Keratinocyte (primary cell): ENCODE measurements around the gene EXOC6B. TPM values are rescaled to one million over a fixed set of nuclear protein-coding genes. Genes with fewer than 3 reads are reported as not detected.

Experiments used
- DNase-seq: peaks from one replicate; pipeline ENCODE4 v3.0.0-alpha.2; 2011; ENCODE audit warnings: low read depth, missing footprints, low spot score
- FAIRE-seq: peaks from 2 replicates; lab custom pipeline; 2011; peaks lifted over from hg19 to GRCh38; lab: Jason Lieb, UNC
- H2AFZ ChIP-seq: 2 replicates; pipeline ENCODE4 v1.6.0; 2012; ENCODE audit warnings: low read length, control low read depth, inconsistent platforms; ENCODE audit not compliant: control insufficient read depth
- H3K27ac ChIP-seq: 2 replicates; pipeline ENCODE4 v1.5.1; 2011; ENCODE audit warnings: low read length; ENCODE audit not compliant: control insufficient read depth, insufficient read depth
- H3K27me3 ChIP-seq: 3 replicates; pipeline ENCODE4 v1.6.0; 2011; ENCODE audit warnings: low read length; ENCODE audit not compliant: control insufficient read depth, insufficient read depth; ENCODE audit errors: extremely low read depth
- H3K36me3 ChIP-seq, 2 experiments: 2 replicates in 1 of 2; 3 replicates in 1 of 2; pipeline ENCODE4 v1.5.1; 2011; ENCODE audit warnings: low read length in 2 of 2, mild to moderate bottlenecking in 1 of 2; ENCODE audit not compliant: control insufficient read depth in 2 of 2, insufficient read depth in 2 of 2; ENCODE audit errors: extremely low read depth in 1 of 2
- H3K4me1 ChIP-seq: 3 replicates; pipeline ENCODE4 v1.5.1; 2011; ENCODE audit warnings: low read length; ENCODE audit not compliant: control insufficient read depth, insufficient read depth; ENCODE audit errors: extremely low read depth
- H3K4me2 ChIP-seq: 3 replicates; pipeline ENCODE4 v1.6.0; 2011; ENCODE audit warnings: low read depth, low read length; ENCODE audit not compliant: control insufficient read depth, insufficient read depth; ENCODE audit errors: extremely low read depth
- H3K4me3 ChIP-seq, 3 experiments: fragments of 200-600 bp in 1 of 3; sonication (generic) in 1 of 3; 2 replicates in 2 of 3; 3 replicates in 1 of 3; pipeline ENCODE4 v1.5.1; 2011 to 2016; ENCODE audit warnings: low read length in 3 of 3, mild to moderate bottlenecking in 3 of 3, control low read depth in 2 of 3, inconsistent platforms in 1 of 3, low read depth in 1 of 3, mixed read lengths in 1 of 3, mixed run types in 1 of 3, moderate library complexity in 1 of 3; ENCODE audit not compliant: control insufficient read depth in 2 of 3, insufficient read depth in 2 of 3; ENCODE audit errors: extremely low read depth in 1 of 3
- H3K79me2 ChIP-seq: 2 replicates; pipeline ENCODE4 v1.6.0; 2012; ENCODE audit warnings: low read length; ENCODE audit not compliant: control insufficient read depth, insufficient read depth
- H3K9ac ChIP-seq: 3 replicates; pipeline ENCODE4 v1.6.0; 2011; ENCODE audit warnings: low read length; ENCODE audit not compliant: control insufficient read depth, insufficient read depth; ENCODE audit errors: extremely low read depth
- H3K9me1 ChIP-seq: 3 replicates; pipeline ENCODE4 v1.6.0; 2011; ENCODE audit warnings: low read length; ENCODE audit not compliant: control insufficient read depth, insufficient read depth; ENCODE audit errors: extremely low read depth
- H3K9me3 ChIP-seq: 2 replicates; pipeline ENCODE4 v1.5.1; 2012; ENCODE audit warnings: low read depth, low read length; ENCODE audit not compliant: control insufficient read depth
- H4K20me1 ChIP-seq: 3 replicates; pipeline ENCODE4 v1.6.0; 2011; ENCODE audit warnings: low read length; ENCODE audit not compliant: control insufficient read depth, insufficient read depth; ENCODE audit errors: extremely low read depth
- CTCF ChIP-seq, 3 experiments: IDR thresholded peaks in 1 of 3; conservative IDR thresholded peaks in 1 of 3; optimal IDR thresholded peaks in 1 of 3; 2 replicates in 2 of 3; 3 replicates in 1 of 3; pipeline versions ENCODE3 to v1.5.1; 2011; ENCODE audit warnings: low read length in 3 of 3, mild to moderate bottlenecking in 3 of 3, moderate library complexity in 2 of 3, control low read depth in 1 of 3, inconsistent platforms in 1 of 3; ENCODE audit not compliant: insufficient read depth in 2 of 3; ENCODE audit errors: extremely low read depth in 1 of 3
- EZH2 ChIP-seq: IDR thresholded peaks from one replicate; pipeline ENCODE4 v1.6.1; 2012; ENCODE audit warnings: inconsistent platforms, mild to moderate bottlenecking, low read length, moderate library complexity
- dilution Hi-C: fragments of 300-500 bp; cut with MboI; formaldehyde crosslinking; loops from one replicate; pipeline ENCODE4 v1.7.0; 2020; ENCODE audit warnings: low sequenced_read_pairs; ENCODE audit not compliant: extremely low pct_ligation_motif_present
- polyA plus RNA-seq, 5 experiments: library from polyadenylated mRNA; depleted of rRNA in 3 of 5; stranded (reverse) in 3 of 5; stranded (forward) in 1 of 5; unstranded in 1 of 5; fragments of >200 nt; gene quantifications; 1 replicate in 1 of 5; 2 replicates in 3 of 5; 3 replicates in 1 of 5; pipeline versions ENCODE4 v1.2.1 to v1.2.3, GENCODE V29; 2011 to 2012; ENCODE audit warnings: missing spikeins in 2 of 5, low read depth in 1 of 5, low replicate concordance in 1 of 5

The EXOC6B gene
- polyA plus RNA-seq, 1 donor (not counting 4 experiments of a cell fraction or from before 2014, with no cell fraction given): 37.3 TPM

- TF ChIP-seq CTCF (optimal IDR thresholded peaks at IDR 0.05 in 1 of 3, IDR thresholded peaks at IDR 0.05 in 1 of 3, conservative IDR thresholded peaks at IDR 0.05 in 1 of 3; ENCODE audit: extremely low read depth in 1 of 3, insufficient read depth in 2 of 3, low read length in 3 of 3) (no peak), EZH2 (no peak)
- H3K79me2 ChIP-seq: no peaks in the 10 kb centered on the region
- H3K36me3 ChIP-seq: peaks cover 2 to 5% of the 10 kb centered on the region in 2 experiments
- no peak overlapping the region for H3K4me3 ChIP-seq
- dilution Hi-C loops: no loop called here
- no peak overlapping the region for H2AFZ ChIP-seq
- H3K9ac ChIP-seq: no peak overlapping the region
- no peaks in the 10 kb centered on the region for H4K20me1 ChIP-seq
- no peaks in the 10 kb centered on the region for H3K9me1 ChIP-seq
- no peak overlapping the region for H3K4me2 ChIP-seq
- no peaks in the 10 kb centered on the region for H3K9me3 ChIP-seq
- FAIRE-seq: no peak
- H3K4me1 ChIP-seq: no peaks in the 10 kb centered on the region
- DNase-seq: no peak
- H3K27ac ChIP-seq: no peak overlapping the region
- H3K27me3 ChIP-seq: no peaks in the 10 kb centered on the region
These were observed 107.0 kb downstream of the EXOC6B start for GRCh38 chr2:72718876-72719275.

- Histone ChIP-seq H3K4me2 (no peak overlapping the region), H3K27me3 (no peaks in the 10 kb centered on the region), H3K9me3 (no peaks in the 10 kb centered on the region), H3K36me3 (peaks cover 2 to 5% of the 10 kb centered on the region in 2 experiments), H3K79me2 (no peaks in the 10 kb centered on the region), H3K9me1 (no peaks in the 10 kb centered on the region), H3K27ac (no peak overlapping the region), H4K20me1 (no peaks in the 10 kb centered on the region), H3K4me3 (no peak overlapping the region), H3K9ac (no peak overlapping the region), H3K4me1 (no peaks in the 10 kb centered on the region), H2AFZ (no peak overlapping the region)
- no peak for DNase-seq
- FAIRE-seq: no peak
- dilution Hi-C loops: no loop called here
- no peak for TF ChIP-seq EZH2
- no peak for TF ChIP-seq CTCF (optimal IDR thresholded peaks at IDR 0.05 in 1 of 3, IDR thresholded peaks at IDR 0.05 in 1 of 3, conservative IDR thresholded peaks at IDR 0.05 in 1 of 3; ENCODE audit: extremely low read depth in 1 of 3, insufficient read depth in 2 of 3, low read length in 3 of 3)
These were observed 109.2 kb downstream of the EXOC6B start for GRCh38 chr2:72716601-72717000.
